ENCODE results near the gene PRKCH. TPM values are rescaled to one million over a fixed set of nuclear protein-coding genes. Genes with fewer than 3 reads are reported as not detected.

PRKCH gene
- total and polyA plus RNA-seq, 2 donors (not counting 3 experiments of a cell fraction or from before 2014, with no cell fraction given): 97.7 to 103 TPM

DNA sequence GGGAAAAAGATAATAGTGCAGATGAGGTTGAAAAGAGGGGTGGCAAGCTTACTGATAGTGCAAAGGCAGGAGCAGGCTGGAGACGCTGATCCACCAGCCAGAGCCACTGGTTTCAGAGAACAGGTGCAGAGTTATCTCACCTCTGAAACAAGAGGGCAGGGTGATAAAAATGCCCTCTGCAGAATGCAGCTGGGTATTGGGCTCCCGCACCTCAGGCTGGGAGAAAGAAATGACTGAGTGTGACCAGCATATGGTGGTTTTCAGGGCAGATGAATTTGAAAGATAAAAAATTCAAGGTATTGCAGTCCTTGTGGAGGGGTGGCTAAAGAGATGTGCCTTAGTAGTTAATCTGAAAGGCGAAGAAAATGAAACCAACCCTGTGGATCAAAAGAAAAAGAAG lies 37.4 kb upstream of the PRKCH start:
- H3K36me3 ChIP-seq (ENCODE audit: control insufficient read depth in 2 of 2, extremely low read depth in 1 of 2, insufficient read depth in 2 of 2, low read length in 2 of 2): no peaks in the 10 kb centered on the region
- DNase-seq (ENCODE audit: low read depth, low spot score): no peak
- no peak overlapping the region for H3K9ac ChIP-seq (replicated peaks; ENCODE audit: extremely low read depth, insufficient read depth, low read length)
- intact Hi-C loops (cut with micrococcal nuclease) (loop anchor here (5.0 kb wide), 1 partner anchor 1037 kb away; the partner anchor contains the start of gene PPM1A), dilution Hi-C loops (cut with MboI; ENCODE audit: extremely low pct_ligation_motif_present, low sequenced_read_pairs) (loop anchor here (25.0 kb wide), 1 partner anchor 178 kb away; no protein-coding TSS in a partner anchor)
- FAIRE-seq: no peak
- no TSS peak for BruUV-seq (replicated peaks)
- POLR2A ChIA-PET: no interaction called here
- no peaks in the 10 kb centered on the region for H3K9me3 ChIP-seq (replicated peaks; ENCODE audit: control insufficient read depth, insufficient read depth, low read length)
- no peaks in the 10 kb centered on the region for H3K9me1 ChIP-seq (replicated peaks; ENCODE audit: control insufficient read depth, extremely low read depth, insufficient read depth, low read length)
- H3K4me3 ChIP-seq (replicated peaks in 1 of 3; ENCODE audit: insufficient read depth in 1 of 3, low read depth in 1 of 3, low read length in 3 of 3): no peak overlapping the region
- no peak overlapping the region for H2AFZ ChIP-seq (ENCODE audit: low read depth, low read length)
- CTCF ChIA-PET: interaction anchor here (1.3 to 2.1 kb wide), 3 partner anchors 12 to 659 kb away, joined by 4 to 18 read pairs (median 9); no protein-coding TSS in a partner anchor
- H3K79me2 ChIP-seq (ENCODE audit: control insufficient read depth, insufficient read depth, low read length): no peaks in the 10 kb centered on the region
- H4K20me1 ChIP-seq (replicated peaks; ENCODE audit: control insufficient read depth, extremely low read depth, insufficient read depth, low read length): no peaks in the 10 kb centered on the region
- no peak overlapping the region for H3K27ac ChIP-seq (ENCODE audit: insufficient read depth, low read depth, low read length)
- TF ChIP-seq GATA2 (IDR thresholded peaks at IDR 0.05; ENCODE audit: insufficient read depth, insufficient read length, low read depth, low read length) (no peak), FOS (IDR thresholded peaks at IDR 0.05; ENCODE audit: borderline replicate concordance, insufficient read depth, low read length) (no peak), MYC (IDR thresholded peaks at IDR 0.05; ENCODE audit: low read depth, low read length) (no peak), POLR2AphosphoS5 (IDR thresholded peaks at IDR 0.05; ENCODE audit: insufficient read depth, low read depth, low read length) (no peak), POLR2A (IDR thresholded peaks at IDR 0.05; ENCODE audit: low read depth, low read length) (no peak), JUN (IDR thresholded peaks at IDR 0.05; ENCODE audit: borderline replicate concordance, insufficient read depth, insufficient read length, low read depth) (no peak), EZH2 (IDR thresholded peaks at IDR 0.05; ENCODE audit: borderline replicate concordance, low read depth, low read length, severe bottlenecking) (no peak)
- TF ChIP-seq, protein P1, sequence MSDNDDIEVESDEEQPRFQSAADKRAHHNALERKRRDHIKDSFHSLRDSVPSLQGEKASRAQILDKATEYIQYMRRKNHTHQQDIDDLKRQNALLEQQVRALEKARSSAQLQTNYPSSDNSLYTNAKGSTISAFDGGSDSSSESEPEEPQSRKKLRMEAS (IDR thresholded peaks at IDR 0.05; ENCODE audit: insufficient read depth, insufficient read length): no peak
- TF ChIP-seq, protein P2, sequence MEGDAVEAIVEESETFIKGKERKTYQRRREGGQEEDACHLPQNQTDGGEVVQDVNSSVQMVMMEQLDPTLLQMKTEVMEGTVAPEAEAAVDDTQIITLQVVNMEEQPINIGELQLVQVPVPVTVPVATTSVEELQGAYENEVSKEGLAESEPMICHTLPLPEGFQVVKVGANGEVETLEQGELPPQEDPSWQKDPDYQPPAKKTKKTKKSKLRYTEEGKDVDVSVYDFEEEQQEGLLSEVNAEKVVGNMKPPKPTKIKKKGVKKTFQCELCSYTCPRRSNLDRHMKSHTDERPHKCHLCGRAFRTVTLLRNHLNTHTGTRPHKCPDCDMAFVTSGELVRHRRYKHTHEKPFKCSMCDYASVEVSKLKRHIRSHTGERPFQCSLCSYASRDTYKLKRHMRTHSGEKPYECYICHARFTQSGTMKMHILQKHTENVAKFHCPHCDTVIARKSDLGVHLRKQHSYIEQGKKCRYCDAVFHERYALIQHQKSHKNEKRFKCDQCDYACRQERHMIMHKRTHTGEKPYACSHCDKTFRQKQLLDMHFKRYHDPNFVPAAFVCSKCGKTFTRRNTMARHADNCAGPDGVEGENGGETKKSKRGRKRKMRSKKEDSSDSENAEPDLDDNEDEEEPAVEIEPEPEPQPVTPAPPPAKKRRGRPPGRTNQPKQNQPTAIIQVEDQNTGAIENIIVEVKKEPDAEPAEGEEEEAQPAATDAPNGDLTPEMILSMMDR (IDR thresholded peaks at IDR 0.05; ENCODE audit: extremely low read depth in 1 of 2, insufficient read depth in 1 of 2, low read depth in 1 of 2, low read length in 2 of 2): no peak
- H3K4me2 ChIP-seq (ENCODE audit: insufficient read depth, low read length): no peak overlapping the region
- H3K27me3 ChIP-seq (ENCODE audit: control insufficient read depth in 2 of 2, insufficient read depth in 2 of 2, low read length in 2 of 2): peaks cover 0 to 2% of the 10 kb centered on the region in 2 experiments
- H3K4me1 ChIP-seq (ENCODE audit: control insufficient read depth, extremely low read depth, insufficient read depth, low read length): peaks cover 16% of the 10 kb centered on the region
